ENCODE measurements around the gene WDR33.

The WDR33 gene

GRCh38 chr2:127655209-127656073 is 155.5 kb downstream of the WDR33 start:
- DNase-seq (ENCODE audit: low read depth in 3 of 3) = no peak

DNA sequence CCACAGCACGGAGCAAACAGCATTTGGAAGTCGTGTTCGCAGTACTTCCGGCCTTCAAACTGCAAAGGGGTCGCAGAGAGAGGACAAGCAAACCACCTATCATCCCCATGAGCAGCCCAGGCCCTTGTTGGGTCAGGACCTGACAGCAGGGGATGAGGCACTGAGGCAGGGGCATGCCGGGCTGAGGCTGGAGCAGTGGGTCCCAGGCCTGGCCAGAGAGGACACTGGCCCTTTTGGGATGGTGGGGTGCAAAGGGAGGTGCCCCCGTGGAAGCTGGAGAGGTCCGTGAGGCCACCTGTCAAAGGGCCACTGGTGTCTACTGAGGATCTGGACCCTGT is 156.2 kb downstream of the WDR33 start:
- DNase-seq (ENCODE audit: low read depth in 3 of 3) = no peak

GRCh38 chr2:127654084-127654837 is 156.7 kb downstream of the WDR33 start:
- DNase-seq (ENCODE audit: low read depth in 3 of 3) = no peak

- no peak for DNase-seq (ENCODE audit: low read depth in 3 of 3)
These were observed 157.4 kb downstream of the WDR33 start for GRCh38 chr2:127653421-127654083.

GRCh38 chr2:127652786-127653357 is 158.1 kb downstream of the WDR33 start:
- DNase-seq (ENCODE audit: low read depth in 3 of 3) = no peak

DNA sequence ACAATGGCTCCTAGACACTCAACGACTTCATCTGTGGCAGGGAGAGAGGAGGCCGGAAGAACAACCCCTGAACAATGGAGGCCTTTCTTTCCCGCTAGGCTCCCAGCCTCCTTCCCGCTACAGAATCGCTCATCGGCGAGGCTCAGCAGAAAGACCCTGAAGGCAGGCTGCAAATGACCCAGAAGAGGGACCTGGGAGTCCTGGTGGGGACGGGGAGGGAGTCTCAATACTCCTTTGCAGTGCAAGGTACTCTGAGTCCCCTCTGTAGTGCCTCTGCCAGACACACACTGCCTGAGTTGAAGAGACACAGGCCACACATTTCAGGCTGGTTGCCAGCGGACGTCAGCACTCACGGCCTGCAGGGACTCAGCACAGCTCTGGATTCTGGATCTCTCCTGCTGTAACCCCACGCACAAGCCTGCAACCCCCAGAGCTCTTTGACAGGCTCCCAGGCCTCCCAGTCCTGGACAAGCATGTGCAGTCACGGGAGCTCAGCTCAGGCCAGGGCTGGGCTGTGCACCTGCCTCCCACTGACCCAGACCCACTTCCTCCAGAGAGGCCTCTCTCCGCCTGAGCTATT is 158.9 kb downstream of the WDR33 start:
- no peak for DNase-seq (ENCODE audit: low read depth in 3 of 3)

GRCh38 chr2:127651381-127651809 is 159.6 kb downstream of the WDR33 start:
- no peak for DNase-seq (ENCODE audit: low read depth in 3 of 3)
